Measurements from ENCODE around the gene DIMT1. TPM values are rescaled to one million over a fixed set of nuclear protein-coding genes. Genes with fewer than 3 reads are reported as not detected.

DIMT1 gene
- polyA plus RNA-seq, 1 donor (not counting 4 experiments of a cell fraction or from before 2014, with no cell fraction given), result 49.9 TPM

GRCh38 chr5:62418462-62419076 is 14.9 kb upstream of the DIMT1 start:
- peaks cover 87% of the 10 kb centered on the region for H3K79me2 ChIP-seq (ENCODE audit: control insufficient read depth, insufficient read depth, low read length)
- no peak overlapping the region for H3K27ac ChIP-seq (ENCODE audit: control insufficient read depth, insufficient read depth, low read length)
- H3K9me1 ChIP-seq (ENCODE audit: control insufficient read depth, extremely low read depth, insufficient read depth, low read length), result no peaks in the 10 kb centered on the region
- H3K36me3 ChIP-seq (ENCODE audit: control insufficient read depth in 2 of 2, extremely low read depth in 1 of 2, insufficient read depth in 2 of 2, low read length in 2 of 2), result peaks cover 0 to 4% of the 10 kb centered on the region in 2 experiments
- no peak for TF ChIP-seq EZH2 (IDR thresholded peaks at IDR 0.05; ENCODE audit: low read length)
- no peak for TF ChIP-seq CTCF (optimal IDR thresholded peaks at IDR 0.05 in 1 of 3, IDR thresholded peaks at IDR 0.05 in 1 of 3, conservative IDR thresholded peaks at IDR 0.05 in 1 of 3; ENCODE audit: extremely low read depth in 1 of 3, insufficient read depth in 2 of 3, low read length in 3 of 3)
- dilution Hi-C loops (cut with MboI; ENCODE audit: extremely low pct_ligation_motif_present, low sequenced_read_pairs), result no loop called here
- H3K4me1 ChIP-seq (ENCODE audit: control insufficient read depth, extremely low read depth, insufficient read depth, low read length), result peaks cover 8% of the 10 kb centered on the region
- no peak overlapping the region for H3K4me2 ChIP-seq (ENCODE audit: control insufficient read depth, extremely low read depth, insufficient read depth, low read depth, low read length)
- H3K9me3 ChIP-seq (ENCODE audit: control insufficient read depth, low read depth, low read length), result no peaks in the 10 kb centered on the region
- H3K9ac ChIP-seq (ENCODE audit: control insufficient read depth, extremely low read depth, insufficient read depth, low read length), result no peak overlapping the region
- H4K20me1 ChIP-seq (ENCODE audit: control insufficient read depth, extremely low read depth, insufficient read depth, low read length), result no peaks in the 10 kb centered on the region
- FAIRE-seq (no peak), DNase-seq (ENCODE audit: low read depth, low spot score) (no peak)
- no peak overlapping the region for H3K4me3 ChIP-seq (ENCODE audit: control insufficient read depth in 2 of 3, extremely low read depth in 1 of 3, insufficient read depth in 2 of 3, low read depth in 1 of 3, low read length in 3 of 3)
- H2AFZ ChIP-seq (ENCODE audit: control insufficient read depth, low read length), result no peak overlapping the region
- no peaks in the 10 kb centered on the region for H3K27me3 ChIP-seq (ENCODE audit: control insufficient read depth, extremely low read depth, insufficient read depth, low read length)

- Histone ChIP-seq H3K4me1 (ENCODE audit: control insufficient read depth, extremely low read depth, insufficient read depth, low read length) (peaks cover 15% of the 10 kb centered on the region), H4K20me1 (ENCODE audit: control insufficient read depth, extremely low read depth, insufficient read depth, low read length) (no peaks in the 10 kb centered on the region), H3K4me2 (ENCODE audit: control insufficient read depth, extremely low read depth, insufficient read depth, low read depth, low read length) (peak overlapping the region; percentile 98), H3K27ac (ENCODE audit: control insufficient read depth, insufficient read depth, low read length) (peak overlapping the region; percentile 91), H2AFZ (ENCODE audit: control insufficient read depth, low read length) (no peak overlapping the region), H3K9ac (ENCODE audit: control insufficient read depth, extremely low read depth, insufficient read depth, low read length) (peak overlapping the region; percentile 96), H3K27me3 (ENCODE audit: control insufficient read depth, extremely low read depth, insufficient read depth, low read length) (no peaks in the 10 kb centered on the region), H3K9me1 (ENCODE audit: control insufficient read depth, extremely low read depth, insufficient read depth, low read length) (no peaks in the 10 kb centered on the region), H3K9me3 (ENCODE audit: control insufficient read depth, low read depth, low read length) (no peaks in the 10 kb centered on the region), H3K79me2 (ENCODE audit: control insufficient read depth, insufficient read depth, low read length) (peaks cover 58% of the 10 kb centered on the region), H3K4me3 (ENCODE audit: control insufficient read depth in 2 of 3, extremely low read depth in 1 of 3, insufficient read depth in 2 of 3, low read depth in 1 of 3, low read length in 3 of 3) (peak overlapping the region; percentile 77 to 95 (median 95)), H3K36me3 (ENCODE audit: control insufficient read depth in 2 of 2, extremely low read depth in 1 of 2, insufficient read depth in 2 of 2, low read length in 2 of 2) (no peaks in the 10 kb centered on the region)
- no peak for FAIRE-seq
- no peak for TF ChIP-seq EZH2 (IDR thresholded peaks at IDR 0.05; ENCODE audit: low read length)
- no peak for TF ChIP-seq CTCF (optimal IDR thresholded peaks at IDR 0.05 in 1 of 3, IDR thresholded peaks at IDR 0.05 in 1 of 3, conservative IDR thresholded peaks at IDR 0.05 in 1 of 3; ENCODE audit: extremely low read depth in 1 of 3, insufficient read depth in 2 of 3, low read length in 3 of 3)
- no peak for DNase-seq (ENCODE audit: low read depth, low spot score)
- dilution Hi-C loops (cut with MboI; ENCODE audit: extremely low pct_ligation_motif_present, low sequenced_read_pairs), result no loop called here
These were observed 10.0 kb upstream of the DIMT1 start for GRCh38 chr5:62413711-62414110.

Data from keratinocyte (primary cell).